Measurements from ENCODE around the gene ENC1. TPM values are rescaled to one million over a fixed set of nuclear protein-coding genes. Genes with fewer than 3 reads are reported as not detected.
"Not testable (repeated sequence)": the region's sequence is repeated elsewhere in the genome, so short reads cannot be mapped to it uniquely, and the experiment has no call there.

The ENC1 gene
- total and polyA plus RNA-seq, 4 donors = 6.8 to 31.5 (median 18.3) TPM

DNA sequence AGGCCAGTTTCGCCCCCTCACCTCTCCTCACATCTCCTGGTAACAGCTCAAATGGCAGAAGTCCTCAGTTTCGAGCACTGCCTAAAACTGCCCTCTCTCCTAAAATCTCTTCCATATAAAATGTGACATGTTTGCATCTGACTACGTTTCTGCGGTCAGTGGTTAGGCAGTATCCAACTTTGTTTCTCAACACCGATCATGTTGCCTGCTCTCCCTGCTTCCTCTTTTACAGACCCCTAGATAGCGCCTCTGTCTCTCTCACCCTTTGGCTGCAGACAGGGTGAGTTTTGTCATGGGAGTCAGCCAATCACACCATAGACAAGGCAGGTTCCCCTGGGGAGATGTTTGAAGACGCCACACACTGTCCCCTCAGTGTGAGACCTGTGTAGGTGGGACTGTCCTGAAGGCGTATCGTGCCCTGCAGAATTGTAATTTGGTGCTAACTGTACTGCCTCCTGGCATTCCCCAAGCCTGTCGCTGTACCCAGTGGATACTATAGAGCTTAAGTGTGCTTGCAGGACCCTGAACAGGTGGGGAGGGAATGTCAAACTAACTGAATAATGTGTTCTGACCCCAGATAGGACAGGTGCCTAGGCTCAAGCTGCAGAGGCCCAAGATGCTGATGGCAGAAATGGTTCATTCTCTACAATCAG is 45.6 kb upstream of the ENC1 start:
- Histone ChIP-seq H3K36me3 (ENCODE audit: control insufficient read depth in 4 of 4, insufficient read depth in 4 of 4, low read length in 4 of 4) (peaks cover 0 to 2% (median under 1%) of the 10 kb centered on the region in 4 donors), H3K9ac (ENCODE audit: insufficient read depth in 1 of 2, low read length in 2 of 2) (peak overlapping the region in 1 of 2 donors; percentile 68), H3K27ac (ENCODE audit: low read depth in 1 of 2, low read length in 1 of 2) (peak overlapping the region; percentile 93), H3K4me1 (ENCODE audit: control insufficient read depth in 5 of 5, insufficient read depth in 5 of 5, low read length in 5 of 5) (peaks cover 0 to 9% (median 4%) of the 10 kb centered on the region in 5 donors), H3K27me3 (ENCODE audit: control insufficient read depth in 3 of 3, insufficient read depth in 3 of 3, low read length in 2 of 3) (no peaks in the 10 kb centered on the region), H3K9me3 (ENCODE audit: control insufficient read depth in 4 of 4, insufficient read depth in 3 of 4, low read length in 3 of 4) (no peaks in the 10 kb centered on the region), H3K4me3 (peak overlapping the region; percentile 87)
- 40 to 50% methylated on average over 10 of the region's 10 CpGs for WGBS, 2 donors
- TF ChIP-seq, protein P1, sequence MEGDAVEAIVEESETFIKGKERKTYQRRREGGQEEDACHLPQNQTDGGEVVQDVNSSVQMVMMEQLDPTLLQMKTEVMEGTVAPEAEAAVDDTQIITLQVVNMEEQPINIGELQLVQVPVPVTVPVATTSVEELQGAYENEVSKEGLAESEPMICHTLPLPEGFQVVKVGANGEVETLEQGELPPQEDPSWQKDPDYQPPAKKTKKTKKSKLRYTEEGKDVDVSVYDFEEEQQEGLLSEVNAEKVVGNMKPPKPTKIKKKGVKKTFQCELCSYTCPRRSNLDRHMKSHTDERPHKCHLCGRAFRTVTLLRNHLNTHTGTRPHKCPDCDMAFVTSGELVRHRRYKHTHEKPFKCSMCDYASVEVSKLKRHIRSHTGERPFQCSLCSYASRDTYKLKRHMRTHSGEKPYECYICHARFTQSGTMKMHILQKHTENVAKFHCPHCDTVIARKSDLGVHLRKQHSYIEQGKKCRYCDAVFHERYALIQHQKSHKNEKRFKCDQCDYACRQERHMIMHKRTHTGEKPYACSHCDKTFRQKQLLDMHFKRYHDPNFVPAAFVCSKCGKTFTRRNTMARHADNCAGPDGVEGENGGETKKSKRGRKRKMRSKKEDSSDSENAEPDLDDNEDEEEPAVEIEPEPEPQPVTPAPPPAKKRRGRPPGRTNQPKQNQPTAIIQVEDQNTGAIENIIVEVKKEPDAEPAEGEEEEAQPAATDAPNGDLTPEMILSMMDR (IDR thresholded peaks at IDR 0.05; ENCODE audit: control extremely low read depth, extremely low read depth) = no peak
- ATAC-seq (ENCODE audit: insufficient read depth, low FRiP score) (peak; percentile 19), DNase-seq (peak in 2 of 3 donors; percentile 21 to 31)

DNA sequence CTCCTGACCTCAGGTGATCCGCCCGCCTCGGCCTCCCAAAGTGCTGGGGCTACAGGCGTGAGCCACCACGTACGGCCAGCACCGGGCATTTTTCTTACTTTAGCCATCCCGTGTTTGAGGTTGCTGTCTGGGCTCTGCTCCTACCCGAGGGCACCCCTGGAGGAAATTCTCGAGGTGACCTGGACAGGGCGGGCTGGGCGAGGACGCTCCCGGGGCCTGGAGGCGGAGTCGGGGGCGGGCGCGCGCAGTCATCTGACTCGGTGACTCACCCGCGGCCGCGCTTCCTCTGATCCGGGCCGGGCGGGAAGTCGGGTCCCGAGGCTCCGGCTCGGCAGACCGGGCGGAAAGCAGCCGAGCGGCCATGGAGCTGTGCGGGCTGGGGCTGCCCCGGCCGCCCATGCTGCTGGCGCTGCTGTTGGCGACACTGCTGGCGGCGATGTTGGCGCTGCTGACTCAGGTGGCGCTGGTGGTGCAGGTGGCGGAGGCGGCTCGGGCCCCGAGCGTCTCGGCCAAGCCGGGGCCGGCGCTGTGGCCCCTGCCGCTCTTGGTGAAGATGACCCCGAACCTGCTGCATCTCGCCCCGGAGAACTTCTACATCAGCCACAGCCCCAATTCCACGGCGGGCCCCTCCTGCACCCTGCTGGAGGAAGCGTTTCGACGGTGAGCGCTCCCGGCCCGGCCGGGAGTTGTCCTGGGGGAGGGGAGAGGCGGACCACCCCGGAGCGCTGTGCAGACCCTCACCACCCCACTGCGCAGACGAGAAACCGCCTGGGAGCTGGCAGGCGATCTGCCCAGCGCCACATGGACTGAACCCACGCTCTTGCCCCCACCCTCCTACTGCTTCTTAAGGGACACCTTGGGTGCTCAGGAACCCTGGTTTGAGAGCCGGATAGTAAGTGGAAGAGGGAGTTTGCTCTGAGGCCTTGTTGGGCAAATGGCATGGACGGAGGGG is 44.6 kb upstream of the ENC1 start, which contains the start of gene HEXB:
Gene HEXB (plus strand): TSS at position 334 of the 952 bp plus-strand sequence. CDS start 28 bp downstream, at position 362.
- Histone ChIP-seq H3K4me3 (peak within 1 kb of the TSS; percentile 87), H3K27ac (ENCODE audit: low read depth in 1 of 2, low read length in 1 of 2) (peak within 1 kb of the TSS; percentile 93), H3K27me3 (ENCODE audit: control insufficient read depth in 3 of 3, insufficient read depth in 3 of 3, low read length in 2 of 3) (no peaks in the 10 kb centered on the region), H3K9me3 (ENCODE audit: control insufficient read depth in 4 of 4, insufficient read depth in 3 of 4, low read length in 3 of 4) (no peaks in the 10 kb centered on the region), H3K9ac (ENCODE audit: insufficient read depth in 1 of 2, low read length in 2 of 2) (peak within 1 kb of the TSS; percentile 48 to 68), H3K36me3 (ENCODE audit: control insufficient read depth in 4 of 4, insufficient read depth in 4 of 4, low read length in 4 of 4) (peaks cover 0 to 2% (median 0%) of the 10 kb centered on the region in 4 donors), H3K4me1 (ENCODE audit: control insufficient read depth in 5 of 5, insufficient read depth in 5 of 5, low read length in 5 of 5) (peaks cover 0 to 9% (median 4%) of the 10 kb centered on the region in 5 donors)
- DNase-seq (peak; percentile 79 to 86 (median 83)), ATAC-seq (ENCODE audit: insufficient read depth, low FRiP score) (peak; percentile 95)
- TF ChIP-seq, protein P1 (IDR thresholded peaks at IDR 0.05; ENCODE audit: control extremely low read depth, extremely low read depth) = no peak
- WGBS, 2 donors = 4% methylated on average over 67 to 78 of the region's 78 CpGs

DNA sequence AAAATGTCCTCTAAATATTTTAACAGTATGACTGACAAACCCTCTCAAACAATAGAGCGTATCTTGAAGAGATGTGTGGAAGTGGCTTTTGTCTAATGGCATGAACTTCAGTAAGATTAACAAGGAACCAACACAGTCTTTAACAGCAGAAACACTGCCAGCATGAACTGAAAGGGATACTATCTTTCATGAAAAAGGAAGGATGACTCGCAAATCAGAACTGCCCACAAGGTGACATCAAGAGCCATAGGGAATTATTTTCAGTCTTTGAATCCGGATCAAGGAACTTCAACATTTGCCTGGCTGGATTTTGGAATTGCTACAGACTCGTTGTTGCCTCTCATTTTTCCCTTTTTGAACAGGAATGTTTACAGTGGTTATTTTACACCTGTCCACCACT is 39.4 kb upstream of the ENC1 start:
- H3K36me3 ChIP-seq (ENCODE audit: control insufficient read depth in 4 of 4, insufficient read depth in 4 of 4, low read length in 4 of 4) = no peaks in the 10 kb centered on the region
- ATAC-seq (ENCODE audit: insufficient read depth, low FRiP score) (no peak), DNase-seq (no peak)
- TF ChIP-seq, protein P1 (IDR thresholded peaks at IDR 0.05; ENCODE audit: control extremely low read depth, extremely low read depth) = no peak
- no peaks in the 10 kb centered on the region for H3K27me3 ChIP-seq (ENCODE audit: control insufficient read depth in 3 of 3, insufficient read depth in 3 of 3, low read length in 2 of 3)
- WGBS, 2 donors = 70 to 79% methylated on average over 4 of the region's 4 CpGs
- no peaks in the 10 kb centered on the region for H3K9me3 ChIP-seq (ENCODE audit: control insufficient read depth in 4 of 4, insufficient read depth in 3 of 4, low read length in 3 of 4)
- H3K4me1 ChIP-seq (ENCODE audit: control insufficient read depth in 5 of 5, insufficient read depth in 5 of 5, low read length in 5 of 5) = no peaks in the 10 kb centered on the region
- H3K9ac ChIP-seq (ENCODE audit: insufficient read depth in 1 of 2, low read length in 2 of 2) = no peak overlapping the region
- no peak overlapping the region for H3K4me3 ChIP-seq
- no peak overlapping the region for H3K27ac ChIP-seq (ENCODE audit: low read depth in 1 of 2, low read length in 1 of 2)

DNA sequence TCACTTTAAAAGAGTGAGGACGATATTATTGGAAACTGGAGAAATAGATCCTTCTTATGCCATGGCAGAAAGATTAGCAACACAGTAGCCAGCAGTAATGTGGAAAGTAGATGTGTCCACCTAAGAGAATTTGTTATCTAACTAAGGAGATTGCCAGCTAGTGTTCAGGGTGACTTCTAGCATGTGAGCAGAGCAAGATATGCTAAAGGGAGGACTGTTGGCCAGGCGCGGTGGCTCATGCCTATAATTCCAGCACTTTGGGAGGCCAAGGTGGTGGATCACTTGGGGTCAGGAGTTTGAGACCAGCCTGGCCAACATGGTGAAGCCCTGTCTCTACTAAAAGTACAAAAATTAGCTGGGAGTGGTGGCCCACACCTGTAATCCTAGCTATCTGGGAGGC is 38.8 kb upstream of the ENC1 start:
- 89 to 92% methylated on average over 3 of the region's 3 CpGs for WGBS, 2 donors
- not testable (repeated sequence) for ATAC-seq (ENCODE audit: insufficient read depth, low FRiP score)

DNA sequence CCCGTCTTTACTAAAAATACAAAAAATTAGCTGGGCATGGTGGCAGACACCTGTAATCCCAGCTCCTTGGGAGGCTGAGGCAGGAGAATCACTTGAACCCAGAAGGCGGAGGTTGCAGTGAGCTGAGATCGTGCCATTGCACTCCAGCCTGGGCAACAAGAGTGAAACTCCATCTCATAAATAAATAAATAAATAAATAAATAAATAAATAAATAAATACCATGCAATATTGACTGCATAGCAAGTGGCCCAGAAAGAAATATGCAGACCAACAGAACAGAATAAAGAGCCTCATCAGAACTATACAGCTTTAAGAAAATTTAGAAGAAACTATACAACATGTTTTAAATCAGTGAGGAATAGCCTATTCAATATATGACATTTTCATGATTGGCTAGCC is 37.6 kb upstream of the ENC1 start:
- DNase-seq; H3K9me3 ChIP-seq (ENCODE audit: control insufficient read depth in 4 of 4, insufficient read depth in 3 of 4, low read length in 3 of 4); H3K27ac ChIP-seq (ENCODE audit: low read depth in 1 of 2, low read length in 1 of 2); H3K4me3 ChIP-seq; ATAC-seq (ENCODE audit: insufficient read depth, low FRiP score); H3K36me3 ChIP-seq (ENCODE audit: control insufficient read depth in 4 of 4, insufficient read depth in 4 of 4, low read length in 4 of 4); H3K4me1 ChIP-seq (ENCODE audit: control insufficient read depth in 5 of 5, insufficient read depth in 5 of 5, low read length in 5 of 5); H3K9ac ChIP-seq (ENCODE audit: insufficient read depth in 1 of 2, low read length in 2 of 2); H3K27me3 ChIP-seq (ENCODE audit: control insufficient read depth in 3 of 3, insufficient read depth in 3 of 3, low read length in 2 of 3): not testable (repeated sequence)
- 73 to 98% methylated on average over 3 of the region's 3 CpGs for WGBS, 2 donors

More for the DNA sequence above, 38.8 kb upstream of the ENC1 start:
- H3K9ac ChIP-seq (ENCODE audit: insufficient read depth in 1 of 2, low read length in 2 of 2); H3K4me3 ChIP-seq; H3K9me3 ChIP-seq (ENCODE audit: control insufficient read depth in 4 of 4, insufficient read depth in 3 of 4, low read length in 3 of 4); H3K27me3 ChIP-seq (ENCODE audit: control insufficient read depth in 3 of 3, insufficient read depth in 3 of 3, low read length in 2 of 3); DNase-seq; H3K27ac ChIP-seq (ENCODE audit: low read depth in 1 of 2, low read length in 1 of 2); H3K36me3 ChIP-seq (ENCODE audit: control insufficient read depth in 4 of 4, insufficient read depth in 4 of 4, low read length in 4 of 4); H3K4me1 ChIP-seq (ENCODE audit: control insufficient read depth in 5 of 5, insufficient read depth in 5 of 5, low read length in 5 of 5): not testable (repeated sequence)

All from lung (tissue), 12 donors.